ENCODE data around the gene NRCAM. TPM values are rescaled to one million over a fixed set of nuclear protein-coding genes. Genes with fewer than 3 reads are reported as not detected.
A peak's percentile ranks its signal among the peaks of the same experiment; 100 is the strongest.

NRCAM gene
- total RNA-seq, 1 experiment from 2014 or later = 0.38 TPM

DNA sequence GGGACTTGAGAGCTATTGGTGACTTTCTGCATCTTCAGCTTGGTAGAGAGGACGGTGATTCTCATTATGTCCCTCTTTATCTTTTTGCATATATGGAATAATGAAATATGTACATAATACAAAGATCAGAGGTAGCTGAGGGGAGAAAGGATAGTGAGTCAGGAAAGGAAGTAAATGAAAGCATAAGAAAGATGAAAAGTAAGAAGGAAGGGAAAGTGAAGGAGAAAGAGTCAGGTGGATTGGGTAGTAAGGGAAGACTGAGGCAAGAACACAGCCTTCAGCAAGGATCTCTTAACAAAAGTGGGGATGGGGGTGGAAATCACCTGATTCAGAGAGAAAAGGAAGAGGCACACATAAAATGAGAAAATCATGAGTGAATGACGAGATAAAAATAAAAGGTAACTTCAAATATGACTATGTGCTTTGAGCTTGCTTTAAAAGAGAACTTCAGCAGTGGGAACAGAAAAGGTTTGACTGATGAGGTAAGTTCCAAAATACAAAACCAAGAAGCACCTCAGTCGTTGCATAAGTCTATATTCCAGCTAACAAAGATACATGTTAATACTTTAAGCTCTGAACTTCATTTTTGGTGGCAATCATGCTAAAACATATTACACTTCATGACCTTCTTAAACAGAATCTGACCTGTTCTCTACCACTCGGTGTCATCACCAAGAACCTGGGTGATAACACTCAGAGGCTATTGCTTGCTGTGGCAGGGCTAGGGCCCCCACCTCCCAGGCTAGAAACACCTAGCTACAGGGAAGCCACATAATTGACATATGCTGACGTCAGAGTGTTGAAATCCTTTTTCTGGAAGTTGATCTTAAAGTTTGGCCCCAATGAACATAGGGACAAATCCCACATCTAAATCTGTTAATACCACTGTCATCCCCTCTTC is 32.9 kb downstream of the NRCAM start:
- Histone ChIP-seq H3K27me3 (ENCODE audit: control insufficient read depth, insufficient read depth, low read length) (no peaks in the 10 kb centered on the region), H3K36me3 (replicated peaks; ENCODE audit: control insufficient read depth, insufficient read depth, low read length) (no peaks in the 10 kb centered on the region), H3K4me3 (ENCODE audit: insufficient read depth, low read depth, low read length) (no peak overlapping the region)
- DNase-seq = no peak

DNA sequence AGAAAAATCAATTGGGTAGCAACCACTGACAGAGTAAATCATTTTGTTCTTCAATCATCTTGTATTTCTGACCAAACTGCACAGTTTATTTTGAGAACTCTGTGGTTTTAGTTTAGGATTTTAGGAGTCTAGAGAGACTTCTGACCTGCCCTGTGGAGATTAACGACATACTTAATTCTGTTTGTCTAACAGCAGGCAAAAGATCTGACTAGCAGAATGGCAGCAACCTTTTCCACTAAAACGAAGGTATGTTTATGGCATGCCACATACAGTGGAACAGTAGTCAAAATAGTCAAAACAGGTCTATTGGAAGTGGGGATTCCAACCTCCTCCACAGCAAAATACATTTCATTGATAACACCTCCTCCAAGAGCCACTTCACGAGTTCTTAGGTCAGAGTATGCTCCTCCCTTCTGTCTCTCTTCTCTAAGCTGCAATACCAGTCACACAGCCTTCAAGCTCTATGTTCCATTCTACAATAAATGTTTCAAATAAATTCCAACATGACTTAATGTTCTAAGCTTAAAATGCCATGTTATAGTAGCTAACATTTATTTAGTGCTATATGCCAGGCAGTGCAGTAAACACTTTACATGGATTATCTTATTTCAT is 34.4 kb downstream of the NRCAM start:
- no peak overlapping the region for H3K4me3 ChIP-seq (ENCODE audit: insufficient read depth, low read depth, low read length)
- H3K27me3 ChIP-seq (ENCODE audit: control insufficient read depth, insufficient read depth, low read length) = no peaks in the 10 kb centered on the region
- no peaks in the 10 kb centered on the region for H3K36me3 ChIP-seq (replicated peaks; ENCODE audit: control insufficient read depth, insufficient read depth, low read length)
- DNase-seq = no peak

DNA sequence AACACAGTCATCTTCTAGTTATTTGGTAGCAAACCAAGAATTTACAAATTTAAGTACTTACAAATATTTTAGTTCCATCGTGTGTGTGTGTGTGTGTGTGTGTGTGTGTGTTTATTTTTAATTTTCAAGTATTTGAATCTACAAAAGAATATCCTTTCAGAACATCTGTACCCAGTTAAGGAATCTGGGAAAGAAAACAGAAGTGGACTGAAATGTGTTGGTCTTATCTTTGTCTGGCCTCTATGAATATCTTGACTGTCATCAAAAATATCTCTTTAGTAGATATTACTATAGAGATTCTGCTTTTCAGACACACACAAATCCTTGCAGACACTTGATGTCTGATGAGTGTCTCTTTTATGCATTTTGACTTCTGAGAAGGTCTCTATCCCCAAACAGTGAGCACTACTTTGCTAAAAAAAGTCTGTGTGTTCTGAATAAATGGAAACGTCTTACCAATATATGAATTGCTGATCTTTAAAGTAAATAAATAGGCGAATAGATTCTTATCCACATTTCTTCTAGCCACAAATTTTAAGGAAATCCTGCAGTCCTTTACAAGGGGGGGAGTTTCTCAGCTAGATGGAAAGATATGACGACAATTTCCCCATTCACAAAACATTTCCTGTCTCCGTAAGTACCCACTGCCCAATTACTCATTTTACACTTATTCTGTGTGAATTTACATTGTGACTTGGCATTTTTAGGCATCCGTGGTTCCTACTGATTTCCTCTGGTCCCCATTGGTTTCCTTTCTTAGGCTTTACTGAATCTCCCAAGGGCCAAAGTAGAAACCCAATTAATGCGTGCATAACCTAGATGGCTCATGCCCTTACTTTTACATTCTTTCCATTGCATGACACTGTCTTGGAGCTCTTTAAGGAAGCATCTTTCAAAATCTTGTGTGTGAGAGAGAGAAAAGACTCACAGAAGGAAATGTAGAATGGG is 36.0 kb downstream of the NRCAM start:
- Histone ChIP-seq H3K4me3 (ENCODE audit: insufficient read depth, low read depth, low read length) (no peak overlapping the region), H3K36me3 (replicated peaks; ENCODE audit: control insufficient read depth, insufficient read depth, low read length) (no peaks in the 10 kb centered on the region), H3K27me3 (ENCODE audit: control insufficient read depth, insufficient read depth, low read length) (no peaks in the 10 kb centered on the region)
- no peak for DNase-seq

DNA sequence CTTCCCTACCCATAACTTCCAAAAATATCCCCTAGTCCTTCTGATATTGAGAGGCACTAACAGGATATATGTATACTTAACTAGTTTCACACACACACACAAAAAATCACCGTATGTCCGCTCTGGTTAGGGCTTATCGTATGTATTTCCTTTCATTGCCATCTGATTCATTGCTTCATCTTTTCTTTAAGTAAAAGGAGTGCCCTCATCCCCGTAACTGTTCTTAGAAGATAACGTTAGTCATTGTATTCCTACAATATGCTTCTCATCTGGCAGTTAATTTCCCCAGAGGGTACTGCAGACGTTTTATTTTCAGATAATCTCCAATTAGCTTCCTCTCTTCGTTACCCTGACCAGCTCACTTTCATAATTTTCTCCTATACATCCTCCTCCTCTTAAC is 37.3 kb downstream of the NRCAM start:
- no peaks in the 10 kb centered on the region for H3K36me3 ChIP-seq (replicated peaks; ENCODE audit: control insufficient read depth, insufficient read depth, low read length)
- no peak for DNase-seq
- H3K27me3 ChIP-seq (ENCODE audit: control insufficient read depth, insufficient read depth, low read length) = no peaks in the 10 kb centered on the region
- no peak overlapping the region for H3K4me3 ChIP-seq (ENCODE audit: insufficient read depth, low read depth, low read length)

DNA sequence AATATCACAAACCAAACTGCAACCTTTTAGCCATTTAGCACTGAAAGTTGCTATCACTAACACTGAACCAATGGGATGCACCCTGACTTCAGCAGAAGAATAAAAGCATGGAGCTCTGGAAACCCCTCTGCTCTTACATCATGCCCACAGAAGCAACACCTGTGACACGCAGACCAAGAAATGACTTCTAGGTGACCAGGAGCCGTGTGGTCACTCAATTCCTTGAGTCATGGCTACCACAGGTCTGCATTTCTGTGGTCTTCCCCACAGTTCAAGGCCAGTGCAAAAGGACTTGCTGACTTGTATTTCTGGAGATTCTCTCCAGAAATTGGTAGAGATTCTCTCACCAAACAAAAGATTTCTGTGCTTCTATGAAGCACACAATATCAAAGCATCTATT is 38.3 kb downstream of the NRCAM start:
- DNase-seq = no peak
- Histone ChIP-seq H3K36me3 (replicated peaks; ENCODE audit: control insufficient read depth, insufficient read depth, low read length) (no peaks in the 10 kb centered on the region), H3K4me3 (ENCODE audit: insufficient read depth, low read depth, low read length) (no peak overlapping the region), H3K27me3 (ENCODE audit: control insufficient read depth, insufficient read depth, low read length) (no peaks in the 10 kb centered on the region)

DNA sequence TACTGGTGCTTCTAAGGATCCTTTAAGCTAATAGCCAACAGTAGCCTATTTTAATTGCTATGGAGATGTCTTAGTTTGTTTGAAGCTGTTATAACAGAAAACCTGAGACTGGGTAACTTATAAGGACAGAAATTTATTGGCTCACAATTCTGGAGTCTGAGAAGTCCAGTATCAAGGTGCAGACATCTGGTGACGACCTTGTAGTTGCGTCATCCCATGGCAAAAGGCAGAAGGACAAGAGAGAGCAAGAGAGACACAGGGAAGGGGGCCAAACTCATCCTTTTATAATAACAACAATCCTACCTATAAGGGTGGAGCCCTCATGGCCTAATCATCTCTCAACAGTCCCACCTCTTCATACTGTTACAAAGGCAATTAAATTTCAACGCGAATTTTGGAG is 39.1 kb downstream of the NRCAM start:
- Histone ChIP-seq H3K27me3 (ENCODE audit: control insufficient read depth, insufficient read depth, low read length) (no peaks in the 10 kb centered on the region), H3K4me3 (ENCODE audit: insufficient read depth, low read depth, low read length) (no peak overlapping the region), H3K36me3 (replicated peaks; ENCODE audit: control insufficient read depth, insufficient read depth, low read length) (no peaks in the 10 kb centered on the region)
- no peak for DNase-seq

DNA sequence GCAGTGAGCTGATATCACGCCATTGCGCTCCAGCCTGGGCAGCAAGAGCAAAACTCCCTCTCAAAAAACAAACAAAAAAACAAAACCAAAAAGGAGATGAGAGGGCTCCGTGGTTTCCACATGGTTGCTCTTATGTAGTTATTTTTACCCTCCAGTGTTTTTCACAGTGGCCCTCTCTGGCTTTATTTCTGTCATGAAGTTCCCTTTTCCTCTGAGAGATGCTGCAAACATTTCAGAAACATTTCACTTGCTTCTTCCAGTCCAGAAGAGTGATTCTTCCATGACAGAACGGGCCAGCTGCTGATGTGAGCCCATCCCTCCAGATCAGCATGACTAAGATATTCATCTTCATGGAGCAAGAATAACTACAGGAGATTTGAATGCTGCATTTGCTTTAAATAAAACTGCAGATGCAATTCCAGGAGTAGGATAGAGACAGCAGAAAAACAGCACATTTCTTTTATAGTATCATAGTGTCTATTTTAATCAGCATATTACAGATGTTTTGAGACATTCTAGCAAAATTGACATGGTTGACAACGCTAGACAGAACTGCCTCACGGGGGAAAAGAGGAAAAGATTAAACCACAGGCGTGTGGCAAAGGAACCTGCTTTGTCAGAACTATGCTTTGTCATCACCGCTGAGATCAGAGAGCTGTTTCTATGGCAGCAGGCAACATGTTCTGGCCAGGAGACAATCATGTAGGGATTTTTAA is 40.3 kb downstream of the NRCAM start:
- no peaks in the 10 kb centered on the region for H3K36me3 ChIP-seq (replicated peaks; ENCODE audit: control insufficient read depth, insufficient read depth, low read length)
- H3K27me3 ChIP-seq (ENCODE audit: control insufficient read depth, insufficient read depth, low read length) = no peaks in the 10 kb centered on the region
- no peak for DNase-seq
- H3K4me3 ChIP-seq (ENCODE audit: insufficient read depth, low read depth, low read length) = no peak overlapping the region

DNA sequence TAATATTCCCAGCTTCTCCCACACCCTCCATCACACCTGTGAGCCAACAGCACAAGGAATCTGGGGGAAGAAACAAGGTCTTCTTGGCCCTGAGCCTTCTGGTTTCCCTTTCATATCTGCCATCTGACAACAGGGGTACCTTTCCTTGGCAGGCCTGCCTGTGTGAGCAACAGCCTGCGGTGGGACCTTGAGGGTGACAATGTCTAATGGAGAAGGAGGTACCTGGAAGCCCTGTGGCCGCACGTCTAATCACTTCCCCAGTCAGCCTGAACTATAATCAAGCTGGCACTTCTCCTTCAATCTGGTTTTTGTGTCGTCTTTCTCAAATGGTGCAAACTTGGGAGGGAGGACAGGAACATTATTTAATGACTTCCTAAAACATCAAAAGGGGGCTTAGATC is 41.2 kb downstream of the NRCAM start:
- DNase-seq = no peak
- Histone ChIP-seq H3K27me3 (ENCODE audit: control insufficient read depth, insufficient read depth, low read length) (no peaks in the 10 kb centered on the region), H3K4me3 (ENCODE audit: insufficient read depth, low read depth, low read length) (no peak overlapping the region), H3K36me3 (replicated peaks; ENCODE audit: control insufficient read depth, insufficient read depth, low read length) (no peaks in the 10 kb centered on the region)

DNA sequence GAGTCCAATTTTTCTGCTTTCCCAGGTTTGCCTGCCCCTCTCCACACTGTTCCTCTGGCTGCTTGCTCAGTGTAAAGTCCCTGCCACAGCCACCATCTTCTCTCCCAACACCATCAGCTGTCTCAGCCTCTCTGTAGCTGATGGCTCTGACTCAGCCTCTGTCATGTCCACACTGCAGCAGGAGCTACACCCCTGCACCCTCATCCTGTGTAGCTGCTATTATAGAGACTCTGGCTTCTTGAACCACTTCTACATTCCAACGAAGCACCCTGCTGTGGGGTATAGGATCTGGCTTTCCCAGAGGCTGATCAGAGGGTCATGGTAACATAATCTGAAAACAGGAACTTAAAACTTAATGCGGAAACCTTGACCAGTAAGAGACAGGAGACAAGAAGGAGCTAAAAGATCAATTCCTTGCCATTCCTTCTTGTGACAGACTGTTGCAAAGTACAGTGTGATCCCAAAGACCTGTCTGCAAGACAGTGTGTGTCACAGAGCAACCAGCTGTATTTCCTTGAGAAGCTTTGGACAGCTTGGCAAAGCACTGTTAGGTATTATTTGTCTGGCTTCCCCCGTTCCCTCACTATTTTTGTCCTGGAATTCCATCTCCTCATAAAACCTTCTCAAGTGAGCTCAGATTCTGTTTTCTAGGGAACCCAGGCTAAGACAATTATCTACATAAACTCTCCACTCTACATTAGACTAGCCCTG is 42.3 kb downstream of the NRCAM start:
- peak; percentile 8 for DNase-seq
- no peaks in the 10 kb centered on the region for H3K27me3 ChIP-seq (ENCODE audit: control insufficient read depth, insufficient read depth, low read length)
- H3K36me3 ChIP-seq (replicated peaks; ENCODE audit: control insufficient read depth, insufficient read depth, low read length) = no peaks in the 10 kb centered on the region
- H3K4me3 ChIP-seq (ENCODE audit: insufficient read depth, low read depth, low read length) = no peak overlapping the region

DNA sequence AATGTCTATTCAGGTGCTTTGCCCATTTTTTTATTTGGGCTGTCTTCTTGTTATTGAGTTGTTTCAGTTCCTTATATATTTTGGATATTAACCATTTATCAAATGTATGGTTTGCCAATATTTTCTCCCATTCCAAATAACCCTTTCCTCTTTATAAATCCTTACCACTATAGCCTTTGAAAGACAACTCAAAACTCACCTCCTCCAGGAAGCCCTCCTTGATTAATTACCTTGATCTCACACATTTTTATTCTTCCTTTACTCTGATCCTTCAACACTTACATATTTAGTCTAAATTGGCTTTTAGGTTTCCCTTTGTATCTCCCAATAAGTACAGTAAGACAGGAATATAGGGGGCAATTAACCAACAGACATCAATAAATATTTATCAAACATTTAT is 42.9 kb downstream of the NRCAM start:
- H3K27me3 ChIP-seq (ENCODE audit: control insufficient read depth, insufficient read depth, low read length) = no peaks in the 10 kb centered on the region
- no peak for DNase-seq
- no peaks in the 10 kb centered on the region for H3K36me3 ChIP-seq (replicated peaks; ENCODE audit: control insufficient read depth, insufficient read depth, low read length)
- H3K4me3 ChIP-seq (ENCODE audit: insufficient read depth, low read depth, low read length) = no peak overlapping the region

DNA sequence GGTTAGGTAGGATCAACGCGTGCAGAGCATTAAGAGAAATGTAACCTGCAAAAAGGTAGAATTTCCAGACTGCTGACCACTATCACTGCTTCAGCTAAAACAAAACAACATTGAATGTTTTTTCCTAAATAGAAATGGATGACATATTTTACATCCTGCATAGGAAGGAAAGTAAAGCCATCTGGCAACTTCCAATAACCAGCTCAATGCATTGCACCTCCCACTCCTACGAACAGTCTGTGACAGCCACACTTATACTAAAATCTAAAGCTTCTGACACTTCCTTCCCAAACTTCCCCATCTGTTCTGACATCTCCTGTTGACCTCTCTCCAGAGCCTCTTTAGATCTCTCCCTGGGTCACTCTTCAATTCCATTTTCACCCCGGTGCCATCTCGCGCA is 47.1 kb downstream of the NRCAM start:
- no peaks in the 10 kb centered on the region for H3K36me3 ChIP-seq (replicated peaks; ENCODE audit: control insufficient read depth, insufficient read depth, low read length)
- H3K27me3 ChIP-seq (ENCODE audit: control insufficient read depth, insufficient read depth, low read length) = no peaks in the 10 kb centered on the region
- no peak for DNase-seq
- H3K4me3 ChIP-seq (ENCODE audit: insufficient read depth, low read depth, low read length) = no peak overlapping the region

DNA sequence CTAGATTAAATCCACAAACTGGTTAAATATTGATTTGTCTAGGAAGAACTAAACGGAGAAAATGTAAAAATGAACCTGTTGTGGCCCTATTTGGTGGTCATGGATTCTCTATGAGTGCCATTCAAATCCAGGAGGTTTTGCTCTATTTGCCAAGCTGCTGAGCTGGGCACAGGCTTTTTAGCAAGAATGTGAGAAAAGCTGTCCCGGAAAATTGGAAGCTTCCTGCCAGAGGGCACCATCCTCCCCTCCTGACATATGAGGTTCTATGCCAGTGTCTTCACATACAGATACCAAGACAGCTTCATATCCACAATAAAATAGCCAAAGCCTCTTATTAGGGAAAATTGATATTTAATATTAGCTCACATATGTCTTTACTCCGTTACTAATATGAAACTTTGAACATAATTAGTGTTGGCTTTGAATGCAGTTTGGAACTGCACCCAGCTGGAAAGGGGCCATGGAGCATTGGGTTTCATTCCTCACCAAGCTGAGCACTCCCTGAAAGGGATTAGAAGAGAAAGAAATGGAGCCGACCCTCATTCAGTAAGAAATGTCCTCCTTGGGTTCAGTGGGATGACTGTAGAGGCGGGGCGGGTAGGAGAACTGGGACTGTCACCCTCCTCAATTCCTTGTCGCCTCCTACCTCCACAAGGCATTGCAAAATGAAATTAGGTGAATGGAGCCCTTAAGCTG is 47.8 kb downstream of the NRCAM start:
- no peaks in the 10 kb centered on the region for H3K36me3 ChIP-seq (replicated peaks; ENCODE audit: control insufficient read depth, insufficient read depth, low read length)
- no peak for DNase-seq
- no peak overlapping the region for H3K4me3 ChIP-seq (ENCODE audit: insufficient read depth, low read depth, low read length)
- H3K27me3 ChIP-seq (ENCODE audit: control insufficient read depth, insufficient read depth, low read length) = no peaks in the 10 kb centered on the region

DNA sequence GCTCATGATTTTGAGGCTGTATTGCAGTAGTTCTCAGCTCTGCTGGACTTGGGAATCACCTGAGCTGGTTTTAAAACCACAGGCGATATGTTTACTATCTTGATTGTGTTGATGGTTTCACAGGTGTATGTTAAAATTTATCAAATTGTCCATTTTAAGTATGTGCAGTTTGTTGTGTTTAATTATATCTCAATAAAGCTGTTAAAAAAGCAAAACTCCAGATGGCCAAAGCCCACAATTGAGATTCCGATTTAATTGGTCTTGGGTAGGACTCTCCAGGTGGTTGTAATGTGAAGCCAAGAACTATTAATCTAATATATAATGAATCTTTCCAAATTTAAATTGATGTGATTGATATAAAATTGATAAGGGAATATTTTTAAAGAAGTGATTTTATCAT is 48.6 kb downstream of the NRCAM start:
- no peaks in the 10 kb centered on the region for H3K27me3 ChIP-seq (ENCODE audit: control insufficient read depth, insufficient read depth, low read length)
- DNase-seq = no peak
- no peak overlapping the region for H3K4me3 ChIP-seq (ENCODE audit: insufficient read depth, low read depth, low read length)
- H3K36me3 ChIP-seq (replicated peaks; ENCODE audit: control insufficient read depth, insufficient read depth, low read length) = no peaks in the 10 kb centered on the region
